HepG2 (cell line): Measurements from ENCODE around the gene PDE3B. TPM values are rescaled to one million over a fixed set of nuclear protein-coding genes. Genes with fewer than 3 reads are reported as not detected.

Experiments
- ELF4 ChIP-seq: sonication (generic); formaldehyde crosslinking; IDR thresholded peaks from 2 replicates; pipeline ENCODE4 v1.5.0; 2020; ENCODE audit warnings: missing genetic modification reagents, mild to moderate bottlenecking, moderate library complexity, borderline replicate concordance
- ESRRA ChIP-seq: sonication (generic); formaldehyde crosslinking; IDR thresholded peaks from 2 replicates; pipeline ENCODE4 v1.5.1; 2020; ENCODE audit warnings: mild to moderate bottlenecking, low read depth, missing genetic modification reagents
- FOSL1 ChIP-seq: sonication (generic); formaldehyde crosslinking; IDR thresholded peaks from 2 replicates; pipeline ENCODE4 v1.9.0; 2021; ENCODE audit warnings: missing genetic modification reagents, borderline replicate concordance
- IKZF4 ChIP-seq: sonication (generic); formaldehyde crosslinking; IDR thresholded peaks from 2 replicates; pipeline ENCODE4 v1.5.1; 2020; ENCODE audit warnings: borderline replicate concordance, mild to moderate bottlenecking, low read depth, missing genetic modification reagents; ENCODE audit errors: not compliant biosample characterization
- RFX5 ChIP-seq: IDR thresholded peaks from 2 replicates; pipeline ENCODE4 v1.6.1; 2011; ENCODE audit warnings: low read depth, low read length, improper control_type of control experiment
- SNAI1 ChIP-seq: sonication (generic); formaldehyde crosslinking; IDR thresholded peaks from 2 replicates; pipeline ENCODE4 v1.5.0; 2020; ENCODE audit warnings: mild to moderate bottlenecking, missing genetic modification reagents, borderline replicate concordance
- ZNF138 ChIP-seq: sonication (generic); formaldehyde crosslinking; IDR thresholded peaks from 2 replicates; pipeline ENCODE4 v1.5.0; 2020; ENCODE audit warnings: mild to moderate bottlenecking, low read depth, missing genetic modification reagents
- ZNF234 ChIP-seq: sonication (generic); formaldehyde crosslinking; conservative IDR thresholded peaks from 2 replicates; pipeline ENCODE4 v1.5.1; 2020; ENCODE audit warnings: mild to moderate bottlenecking, missing genetic modification reagents
- ZNF317 ChIP-seq: sonication (generic); formaldehyde crosslinking; IDR thresholded peaks from 2 replicates; pipeline ENCODE4 v1.5.0; 2020; ENCODE audit warnings: mild to moderate bottlenecking, missing genetic modification reagents
- ZNF766 ChIP-seq: sonication (generic); formaldehyde crosslinking; IDR thresholded peaks from 2 replicates; pipeline ENCODE4 v1.5.0; 2020; ENCODE audit warnings: missing genetic modification reagents, borderline replicate concordance
- ZNF775 ChIP-seq: sonication (generic); formaldehyde crosslinking; IDR thresholded peaks from 2 replicates; pipeline ENCODE4 v1.4.0; 2020; ENCODE audit warnings: missing genetic modification reagents, mild to moderate bottlenecking, moderate library complexity, borderline replicate concordance
- polyA plus RNA-seq, 8 experiments: library from polyadenylated mRNA; depleted of rRNA in 3 of 8; stranded (reverse) in 7 of 8; unstranded in 1 of 8; fragments of >200 nt; fragmentation: Illumina TruSeq in 4 of 8; extraction: Trizol in 4 of 8; gene quantifications; 2 replicates each; pipeline versions ENCODE4 v1.2.1 to v1.2.3, GENCODE V29; 2011 to 2016; ENCODE audit warnings: low read depth in 4 of 8, missing spikeins in 1 of 8, mixed read lengths in 1 of 8; ENCODE audit not compliant: insufficient read depth in 1 of 8
- total RNA-seq, 5 experiments: library from RNA; depleted of rRNA; stranded (reverse); fragments of >200 nt; fragmentation: Illumina TruSeq; extraction: Trizol; gene quantifications; 2 replicates each; pipeline ENCODE4 v1.2.3, GENCODE V29; 2016; ENCODE audit warnings: low read depth in 1 of 5
- TF ChIP-seq, protein P1 (sequence below): sonication (generic); formaldehyde crosslinking; conservative IDR thresholded peaks from 2 replicates; pipeline ENCODE4 v1.4.0; 2020; ENCODE audit warnings: mild to moderate bottlenecking, missing genetic modification reagents, moderate library complexity
- TF ChIP-seq, protein P2 (sequence below): sonication (generic); formaldehyde crosslinking; conservative IDR thresholded peaks from 2 replicates; pipeline ENCODE4 v1.8.1; 2023; ENCODE audit warnings: missing genetic modification reagents
- TF ChIP-seq, protein P3 (sequence below): sonication (generic); formaldehyde crosslinking; IDR thresholded peaks from 2 replicates; pipeline ENCODE4 v1.4.0; 2020; ENCODE audit warnings: mild to moderate bottlenecking, missing genetic modification reagents
- TF ChIP-seq, protein P4 (sequence below): sonication (generic); formaldehyde crosslinking; IDR thresholded peaks from 2 replicates; pipeline ENCODE4 v1.5.0; 2020; ENCODE audit warnings: mild to moderate bottlenecking, missing genetic modification reagents, moderate library complexity
- TF ChIP-seq, protein P5 (sequence below): sonication (generic); formaldehyde crosslinking; IDR thresholded peaks from 2 replicates; pipeline ENCODE4 v1.5.1; 2020; ENCODE audit warnings: missing genetic modification reagents, mild to moderate bottlenecking, borderline replicate concordance

PDE3B gene
- total and polyA plus RNA-seq, 2 of the 13 experiments (the other 11 are each of a cell fraction or from before 2014, with no cell fraction given): 14.1 to 26.5 TPM

DNA sequence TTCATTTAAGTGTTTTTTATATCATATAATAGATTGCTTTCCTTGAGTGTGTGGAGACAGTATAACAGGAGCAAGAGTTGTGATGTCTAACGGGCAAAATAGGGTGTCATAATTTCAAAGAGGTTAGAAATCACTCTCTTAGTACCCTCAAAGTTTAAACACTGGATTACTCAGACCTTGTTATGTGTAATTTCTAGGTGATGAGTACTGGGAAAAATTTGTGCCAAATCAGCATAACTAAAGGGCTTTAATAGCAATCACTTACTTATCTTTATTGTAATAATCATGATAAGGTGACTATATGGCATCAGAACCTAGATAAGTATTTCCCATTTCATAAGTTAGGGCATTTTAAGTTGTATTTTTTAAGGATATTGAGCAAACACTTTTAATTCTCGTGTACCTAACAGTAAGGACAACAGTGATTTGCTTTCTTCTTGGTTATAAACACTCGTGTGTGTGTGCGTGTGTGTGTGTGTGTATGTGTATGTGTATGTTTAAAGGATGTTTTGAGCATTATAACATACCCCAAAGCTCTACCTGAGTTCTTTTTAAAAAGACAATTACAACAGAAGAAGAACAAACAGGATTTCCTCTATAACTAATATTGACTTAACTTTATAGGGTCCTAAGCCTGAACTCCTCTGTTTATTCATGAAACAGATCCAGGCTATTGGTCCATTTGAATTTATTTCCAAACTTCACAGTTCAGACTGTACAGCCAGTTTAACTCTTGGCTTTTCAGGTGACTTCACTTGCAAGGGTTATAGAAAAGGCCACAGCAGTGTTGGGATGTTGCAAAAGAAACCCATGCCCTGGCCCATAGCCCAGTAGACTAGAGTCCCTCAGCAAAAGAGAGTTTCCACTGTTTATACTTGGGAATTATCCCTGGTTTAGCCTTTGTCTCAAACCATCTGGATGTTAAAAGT is 23.7 kb upstream of the PDE3B start (continued):
- TF ChIP-seq, protein P1, sequence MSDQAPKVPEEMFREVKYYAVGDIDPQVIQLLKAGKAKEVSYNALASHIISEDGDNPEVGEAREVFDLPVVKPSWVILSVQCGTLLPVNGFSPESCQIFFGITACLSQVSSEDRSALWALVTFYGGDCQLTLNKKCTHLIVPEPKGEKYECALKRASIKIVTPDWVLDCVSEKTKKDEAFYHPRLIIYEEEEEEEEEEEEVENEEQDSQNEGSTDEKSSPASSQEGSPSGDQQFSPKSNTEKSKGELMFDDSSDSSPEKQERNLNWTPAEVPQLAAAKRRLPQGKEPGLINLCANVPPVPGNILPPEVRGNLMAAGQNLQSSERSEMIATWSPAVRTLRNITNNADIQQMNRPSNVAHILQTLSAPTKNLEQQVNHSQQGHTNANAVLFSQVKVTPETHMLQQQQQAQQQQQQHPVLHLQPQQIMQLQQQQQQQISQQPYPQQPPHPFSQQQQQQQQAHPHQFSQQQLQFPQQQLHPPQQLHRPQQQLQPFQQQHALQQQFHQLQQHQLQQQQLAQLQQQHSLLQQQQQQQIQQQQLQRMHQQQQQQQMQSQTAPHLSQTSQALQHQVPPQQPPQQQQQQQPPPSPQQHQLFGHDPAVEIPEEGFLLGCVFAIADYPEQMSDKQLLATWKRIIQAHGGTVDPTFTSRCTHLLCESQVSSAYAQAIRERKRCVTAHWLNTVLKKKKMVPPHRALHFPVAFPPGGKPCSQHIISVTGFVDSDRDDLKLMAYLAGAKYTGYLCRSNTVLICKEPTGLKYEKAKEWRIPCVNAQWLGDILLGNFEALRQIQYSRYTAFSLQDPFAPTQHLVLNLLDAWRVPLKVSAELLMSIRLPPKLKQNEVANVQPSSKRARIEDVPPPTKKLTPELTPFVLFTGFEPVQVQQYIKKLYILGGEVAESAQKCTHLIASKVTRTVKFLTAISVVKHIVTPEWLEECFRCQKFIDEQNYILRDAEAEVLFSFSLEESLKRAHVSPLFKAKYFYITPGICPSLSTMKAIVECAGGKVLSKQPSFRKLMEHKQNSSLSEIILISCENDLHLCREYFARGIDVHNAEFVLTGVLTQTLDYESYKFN: peak; percentile 88
- TF ChIP-seq, protein P2, sequence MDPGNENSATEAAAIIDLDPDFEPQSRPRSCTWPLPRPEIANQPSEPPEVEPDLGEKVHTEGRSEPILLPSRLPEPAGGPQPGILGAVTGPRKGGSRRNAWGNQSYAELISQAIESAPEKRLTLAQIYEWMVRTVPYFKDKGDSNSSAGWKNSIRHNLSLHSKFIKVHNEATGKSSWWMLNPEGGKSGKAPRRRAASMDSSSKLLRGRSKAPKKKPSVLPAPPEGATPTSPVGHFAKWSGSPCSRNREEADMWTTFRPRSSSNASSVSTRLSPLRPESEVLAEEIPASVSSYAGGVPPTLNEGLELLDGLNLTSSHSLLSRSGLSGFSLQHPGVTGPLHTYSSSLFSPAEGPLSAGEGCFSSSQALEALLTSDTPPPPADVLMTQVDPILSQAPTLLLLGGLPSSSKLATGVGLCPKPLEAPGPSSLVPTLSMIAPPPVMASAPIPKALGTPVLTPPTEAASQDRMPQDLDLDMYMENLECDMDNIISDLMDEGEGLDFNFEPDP (CRISPR knock-in tag): no peak
- no peak for TF ChIP-seq RFX5
- peak; percentile 45; the same call in 1 of the 2 replicates for TF ChIP-seq ZNF766 (CRISPR knock-in tag)
- TF ChIP-seq FOSL1 (CRISPR knock-in tag): no peak
- no peak for TF ChIP-seq ZNF234 (CRISPR knock-in tag)
- no peak for TF ChIP-seq ELF4
- TF ChIP-seq ZNF138 (CRISPR knock-in tag): no peak
- no peak for TF ChIP-seq ZNF775 (CRISPR knock-in tag)
- no peak for TF ChIP-seq IKZF4 (CRISPR knock-in tag)
- TF ChIP-seq SNAI1 (CRISPR knock-in tag): no peak
- TF ChIP-seq, protein P3, sequence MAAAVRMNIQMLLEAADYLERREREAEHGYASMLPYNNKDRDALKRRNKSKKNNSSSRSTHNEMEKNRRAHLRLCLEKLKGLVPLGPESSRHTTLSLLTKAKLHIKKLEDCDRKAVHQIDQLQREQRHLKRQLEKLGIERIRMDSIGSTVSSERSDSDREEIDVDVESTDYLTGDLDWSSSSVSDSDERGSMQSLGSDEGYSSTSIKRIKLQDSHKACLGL (CRISPR knock-in tag): no peak
- TF ChIP-seq, protein P4, sequence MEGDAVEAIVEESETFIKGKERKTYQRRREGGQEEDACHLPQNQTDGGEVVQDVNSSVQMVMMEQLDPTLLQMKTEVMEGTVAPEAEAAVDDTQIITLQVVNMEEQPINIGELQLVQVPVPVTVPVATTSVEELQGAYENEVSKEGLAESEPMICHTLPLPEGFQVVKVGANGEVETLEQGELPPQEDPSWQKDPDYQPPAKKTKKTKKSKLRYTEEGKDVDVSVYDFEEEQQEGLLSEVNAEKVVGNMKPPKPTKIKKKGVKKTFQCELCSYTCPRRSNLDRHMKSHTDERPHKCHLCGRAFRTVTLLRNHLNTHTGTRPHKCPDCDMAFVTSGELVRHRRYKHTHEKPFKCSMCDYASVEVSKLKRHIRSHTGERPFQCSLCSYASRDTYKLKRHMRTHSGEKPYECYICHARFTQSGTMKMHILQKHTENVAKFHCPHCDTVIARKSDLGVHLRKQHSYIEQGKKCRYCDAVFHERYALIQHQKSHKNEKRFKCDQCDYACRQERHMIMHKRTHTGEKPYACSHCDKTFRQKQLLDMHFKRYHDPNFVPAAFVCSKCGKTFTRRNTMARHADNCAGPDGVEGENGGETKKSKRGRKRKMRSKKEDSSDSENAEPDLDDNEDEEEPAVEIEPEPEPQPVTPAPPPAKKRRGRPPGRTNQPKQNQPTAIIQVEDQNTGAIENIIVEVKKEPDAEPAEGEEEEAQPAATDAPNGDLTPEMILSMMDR: no peak
- no peak for TF ChIP-seq ZNF317 (CRISPR knock-in tag)
- no peak for TF ChIP-seq ESRRA (CRISPR knock-in tag)
- TF ChIP-seq, protein P5, sequence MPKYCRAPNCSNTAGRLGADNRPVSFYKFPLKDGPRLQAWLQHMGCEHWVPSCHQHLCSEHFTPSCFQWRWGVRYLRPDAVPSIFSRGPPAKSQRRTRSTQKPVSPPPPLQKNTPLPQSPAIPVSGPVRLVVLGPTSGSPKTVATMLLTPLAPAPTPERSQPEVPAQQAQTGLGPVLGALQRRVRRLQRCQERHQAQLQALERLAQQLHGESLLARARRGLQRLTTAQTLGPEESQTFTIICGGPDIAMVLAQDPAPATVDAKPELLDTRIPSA (CRISPR knock-in tag): no peak
